Upper lobe of left lung (tissue), 6 donors: ENCODE results near the gene BIRC7. TPM values are rescaled to one million over a fixed set of nuclear protein-coding genes. Genes with fewer than 3 reads are reported as not detected.

Experiments used
- ATAC-seq, 2 donors: fragments of 200-7000 bp; cut with Tn5 transposase; one replicate each; pipeline ENCODE4 v1.9.1; 2022; ENCODE audit warnings: mild to moderate bottlenecking in 2 of 2, moderate library complexity in 2 of 2; ENCODE audit not compliant: low FRiP score in 2 of 2
- DNase-seq, 2 donors: peaks; one replicate each; pipeline ENCODE4 v3.0.0-alpha.2; 2019 to 2020
- H3K27ac ChIP-seq, 4 donors: fragments of 200-600 bp; sonication (generic); one replicate each; pipeline ENCODE4 v1.5.1; 2016 to 2019
- H3K27me3 ChIP-seq, 4 donors: fragments of 200-600 bp; sonication (generic); one replicate each; pipeline ENCODE4 v1.5.1; 2017 to 2019
- H3K36me3 ChIP-seq, 4 donors: fragments of 200-600 bp; sonication (generic); one replicate each; pipeline ENCODE4 v1.5.1; 2016 to 2019
- H3K4me1 ChIP-seq, 4 donors: fragments of 200-600 bp; sonication (generic); one replicate each; pipeline ENCODE4 v1.5.1; 2018 to 2019
- H3K4me3 ChIP-seq, 4 donors: fragments of 200-600 bp; sonication (generic); one replicate each; pipeline ENCODE4 v1.5.1; 2017 to 2019; ENCODE audit warnings: mild to moderate bottlenecking in 2 of 4, moderate library complexity in 1 of 4
- H3K9me3 ChIP-seq, 4 donors: fragments of 200-600 bp; sonication (generic); one replicate each; pipeline ENCODE4 v1.5.1; 2018 to 2019
- CTCF ChIP-seq, 6 experiments: fragments of 450-650 bp in 4 of 6; fragments of 200-600 bp in 2 of 6; sonication (generic) in 2 of 6; IDR thresholded peaks; one replicate each; pipeline ENCODE4 v1.5.1; 2016 to 2019; ENCODE audit warnings: antibody characterized with exemption in 6 of 6
- EP300 ChIP-seq, 4 donors: sonication (generic); formaldehyde crosslinking; IDR thresholded peaks; one replicate each; pipeline ENCODE4 v1.5.1; 2017; ENCODE audit warnings: antibody characterized with exemption in 4 of 4, control low read depth in 2 of 4
- POLR2A ChIP-seq, 4 donors: fragments of 450-650 bp; IDR thresholded peaks; one replicate each; pipeline ENCODE4 v1.5.1; 2016 to 2017; ENCODE audit warnings: antibody characterized with exemption in 4 of 4, mild to moderate bottlenecking in 2 of 4
- POLR2AphosphoS5 ChIP-seq, 2 donors: sonication (generic); formaldehyde crosslinking; IDR thresholded peaks; one replicate each; pipeline ENCODE4 v1.5.1; 2017; ENCODE audit warnings: antibody characterized with exemption in 2 of 2
- WGBS, 2 donors: methylation state at CpG; one replicate each; pipeline ENCODE4 v1.1.5; 2017 to 2018; 5-methylcytosine and 5-hydroxymethylcytosine counted together
- total RNA-seq, 6 donors: library from RNA; depleted of rRNA in 4 of 6; stranded (reverse); fragments of >200 nt in 4 of 6; gene quantifications; one replicate each; pipeline versions ENCODE4 v1.1.0 to v1.2.1, GENCODE V29; 2016 to 2021
- donor health status: DM: no; HTN: no; CAD: no; lungs with moderate emphysema.
- donor health status: DM: no; HTN: yes; CAD: no; lungs with severe emphysema.

The BIRC7 gene
- total RNA-seq, 6 donors from 2014 or later: 1.3 to 15.0 (median 2.8) TPM; not detected in 2

- no peaks in the 10 kb centered on the region for H3K36me3 ChIP-seq
- ATAC-seq (no peak), DNase-seq (no peak)
- H3K27me3 ChIP-seq: peaks cover 0 to 7% (median 0%) of the 10 kb centered on the region in 4 donors
- TF ChIP-seq EP300 (IDR thresholded peaks at IDR 0.05) (no peak), CTCF (IDR thresholded peaks at IDR 0.05) (no peak), POLR2A (IDR thresholded peaks at IDR 0.05) (no peak), POLR2AphosphoS5 (IDR thresholded peaks at IDR 0.05) (no peak)
- 40 to 47% methylated on average over 14 of the region's 14 CpGs for WGBS, 2 donors
- H3K4me1 ChIP-seq: no peaks in the 10 kb centered on the region
- no peaks in the 10 kb centered on the region for H3K9me3 ChIP-seq
- no peak overlapping the region for H3K4me3 ChIP-seq
- no peak overlapping the region for H3K27ac ChIP-seq
Observed at GRCh38 chr20:63264519-63264918, 28.8 kb downstream of the BIRC7 start.

GRCh38 chr20:63265891-63266515 lies 30.3 kb downstream of the BIRC7 start:
- H3K4me1 ChIP-seq: no peaks in the 10 kb centered on the region
- H3K9me3 ChIP-seq: no peaks in the 10 kb centered on the region
- TF ChIP-seq POLR2A (IDR thresholded peaks at IDR 0.05) (no peak), CTCF (IDR thresholded peaks at IDR 0.05) (no peak), EP300 (IDR thresholded peaks at IDR 0.05) (no peak), POLR2AphosphoS5 (IDR thresholded peaks at IDR 0.05) (no peak)
- no peaks in the 10 kb centered on the region for H3K36me3 ChIP-seq
- peaks cover 0 to 4% (median 0%) of the 10 kb centered on the region in 4 donors for H3K27me3 ChIP-seq
- no peak for ATAC-seq
- DNase-seq: no peak
- 54 to 71% methylated on average over 9 to 12 of the region's 12 CpGs for whole genome bisulfite sequencing, 2 donors
- H3K27ac ChIP-seq: no peak overlapping the region
- no peak overlapping the region for H3K4me3 ChIP-seq

- WGBS, 2 donors: 55 to 74% methylated on average over 2 to 9 of the region's 9 CpGs
- TF ChIP-seq EP300 (IDR thresholded peaks at IDR 0.05) (no peak), CTCF (IDR thresholded peaks at IDR 0.05) (no peak), POLR2AphosphoS5 (IDR thresholded peaks at IDR 0.05) (no peak), POLR2A (IDR thresholded peaks at IDR 0.05) (no peak)
- H3K27ac ChIP-seq: no peak overlapping the region
- no peak overlapping the region for H3K4me3 ChIP-seq
- DNase-seq (peak in 1 of 2 donors; percentile 41), ATAC-seq (no peak)
- no peaks in the 10 kb centered on the region for H3K27me3 ChIP-seq
- H3K4me1 ChIP-seq: peaks cover 6 to 9% (median 7%) of the 10 kb centered on the region in 4 donors
- no peaks in the 10 kb centered on the region for H3K36me3 ChIP-seq
- no peaks in the 10 kb centered on the region for H3K9me3 ChIP-seq
Observed at GRCh38 chr20:63267691-63268090, 32.0 kb downstream of the BIRC7 start.

- DNase-seq (peak in 1 of 2 donors; percentile 8), ATAC-seq (no peak)
- WGBS, 2 donors: 69 to 72% methylated on average over 6 to 7 of the region's 7 CpGs
- no peaks in the 10 kb centered on the region for H3K36me3 ChIP-seq
- no peak overlapping the region for H3K4me3 ChIP-seq
- H3K27ac ChIP-seq: no peak overlapping the region
- no peaks in the 10 kb centered on the region for H3K27me3 ChIP-seq
- TF ChIP-seq CTCF (IDR thresholded peaks at IDR 0.05) (no peak), EP300 (IDR thresholded peaks at IDR 0.05) (no peak), POLR2A (IDR thresholded peaks at IDR 0.05) (no peak), POLR2AphosphoS5 (IDR thresholded peaks at IDR 0.05) (no peak)
- H3K4me1 ChIP-seq: peaks cover 6 to 11% (median 7%) of the 10 kb centered on the region in 4 donors
- no peaks in the 10 kb centered on the region for H3K9me3 ChIP-seq
Observed at GRCh38 chr20:63268256-63268655, 32.6 kb downstream of the BIRC7 start.
